HG03139 (cell line): ENCODE data around the gene GHSR.

Experiments
- ATAC-seq: cut with Tn5 transposase; IDR thresholded peaks from one replicate; pipeline ENCODE4 v1.9.1; 2021; ENCODE audit not compliant: unreplicated experiment

GHSR gene

GRCh38 chr3:172438186-172438585 lies 10.1 kb downstream of the GHSR start:
- ATAC-seq = no peak

DNA sequence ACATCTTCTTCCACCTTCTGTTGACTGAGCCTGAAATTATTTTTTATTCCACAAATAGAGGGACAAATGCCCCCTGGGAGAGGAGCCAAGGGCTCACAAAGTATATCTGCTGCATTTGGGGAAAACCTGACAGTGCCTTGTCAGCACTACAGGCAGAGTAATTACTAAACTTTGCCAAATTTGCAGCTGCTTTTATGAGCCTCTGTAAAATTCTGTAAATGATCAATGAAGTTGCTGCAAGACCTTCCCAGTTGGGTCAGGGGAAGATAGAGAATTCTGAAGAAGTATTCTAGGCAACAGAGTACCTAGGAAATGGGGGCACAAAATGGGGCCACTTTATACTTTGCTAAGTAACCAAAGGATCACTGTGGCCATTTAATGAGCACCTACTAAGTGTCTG lies 10.5 kb downstream of the GHSR start:
- no peak for ATAC-seq

- ATAC-seq = no peak
These were observed 32.9 kb downstream of the GHSR start for GRCh38 chr3:172415323-172415722.

- no peak for ATAC-seq
These were observed 36.7 kb downstream of the GHSR start for GRCh38 chr3:172411478-172411947.

DNA sequence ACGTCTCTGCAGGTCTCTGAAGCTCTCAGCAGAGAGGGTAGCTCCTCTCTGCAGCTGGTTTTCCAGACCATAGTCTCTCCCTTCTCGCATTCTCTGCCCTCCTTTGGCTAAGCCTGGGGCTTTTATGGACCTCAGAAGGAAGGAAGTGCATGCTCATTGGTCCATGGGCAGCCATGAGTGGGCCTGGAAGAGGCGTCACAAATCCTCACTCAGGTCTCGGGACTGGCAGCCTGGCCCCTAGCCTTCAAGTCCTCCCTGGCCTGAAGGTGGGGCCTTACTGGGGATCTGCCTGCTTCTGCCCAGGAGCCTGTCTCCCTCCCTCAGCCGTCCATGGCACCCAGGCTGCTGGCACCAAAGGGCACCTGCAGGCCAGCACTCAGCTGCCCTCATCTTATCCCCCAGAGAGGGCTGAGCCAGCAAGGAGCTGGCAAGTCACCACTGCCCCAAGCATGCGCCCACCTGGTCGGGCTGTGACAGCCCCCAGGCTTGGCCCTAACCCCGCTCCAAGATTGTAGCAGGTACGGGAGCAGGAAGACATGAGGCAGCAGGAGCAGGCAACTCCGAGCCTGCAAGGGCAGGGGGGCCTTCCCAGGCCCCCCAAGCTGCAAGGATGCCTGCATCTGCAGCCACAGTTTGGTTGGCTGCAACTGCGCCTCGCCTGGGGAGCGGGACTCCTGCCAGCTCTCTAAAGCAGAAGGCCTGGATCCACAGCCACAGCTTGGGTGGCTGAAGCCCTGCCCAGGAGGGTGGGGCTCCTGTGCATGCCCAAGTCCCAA lies 37.4 kb downstream of the GHSR start:
- ATAC-seq = no peak

DNA sequence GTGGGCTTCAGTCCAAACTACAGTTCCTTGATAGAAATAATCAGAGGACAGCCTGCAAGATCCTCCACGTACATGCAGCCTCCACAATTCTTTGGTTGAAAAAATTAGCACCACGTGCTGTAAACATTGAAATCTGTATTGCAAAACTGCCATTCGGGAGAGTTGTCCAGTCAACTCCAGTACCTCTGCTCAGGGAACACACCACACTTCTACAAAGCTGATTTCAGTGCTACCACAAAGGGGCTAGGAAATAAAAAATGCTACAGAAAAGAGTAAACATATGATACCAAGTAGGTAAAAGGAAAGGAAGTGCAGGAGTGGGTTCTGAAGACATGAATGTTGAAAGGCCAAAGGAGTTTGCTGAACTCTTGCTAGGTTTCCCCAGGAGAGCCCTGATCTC lies 40.4 kb downstream of the GHSR start:
- no peak for ATAC-seq

- ATAC-seq = no peak
These were observed 42.3 kb downstream of the GHSR start for GRCh38 chr3:172405914-172406313.

- no peak for ATAC-seq
These were observed 43.9 kb downstream of the GHSR start for GRCh38 chr3:172404237-172404962.

DNA sequence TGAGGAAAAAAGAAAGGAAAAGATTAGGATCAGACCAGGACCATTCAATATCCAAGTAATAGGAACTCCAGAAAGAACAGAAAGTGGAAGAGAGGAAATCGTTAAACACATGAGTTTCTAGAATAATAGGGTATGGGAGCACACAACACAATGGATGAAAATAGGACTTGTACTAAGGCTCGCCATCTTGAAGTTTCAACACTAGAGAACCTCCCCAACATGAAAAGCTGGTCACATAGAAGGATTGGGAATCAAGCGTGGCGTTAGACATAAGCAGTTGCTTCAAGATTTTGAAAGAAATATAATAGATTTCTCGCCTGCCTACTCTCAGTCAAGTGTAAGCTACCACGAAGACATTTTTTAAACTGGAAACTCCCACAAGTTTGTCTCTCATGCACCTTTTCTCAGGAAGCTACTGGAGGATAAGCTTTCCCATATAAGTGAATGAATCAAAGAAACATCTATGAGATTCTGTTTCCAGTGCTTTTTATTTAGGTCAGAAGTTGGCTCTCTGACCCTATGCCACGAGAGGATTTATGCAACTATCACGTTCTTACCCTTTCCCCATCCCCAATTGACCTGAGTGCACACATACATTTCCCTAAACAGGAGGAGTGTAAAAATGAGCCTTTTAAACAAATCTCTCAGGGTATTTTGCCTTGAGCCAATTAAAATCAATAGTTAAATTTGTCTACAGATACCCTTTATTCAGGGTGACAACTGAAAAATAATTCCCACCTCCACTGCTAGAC lies 45.2 kb downstream of the GHSR start:
- no peak for ATAC-seq

DNA sequence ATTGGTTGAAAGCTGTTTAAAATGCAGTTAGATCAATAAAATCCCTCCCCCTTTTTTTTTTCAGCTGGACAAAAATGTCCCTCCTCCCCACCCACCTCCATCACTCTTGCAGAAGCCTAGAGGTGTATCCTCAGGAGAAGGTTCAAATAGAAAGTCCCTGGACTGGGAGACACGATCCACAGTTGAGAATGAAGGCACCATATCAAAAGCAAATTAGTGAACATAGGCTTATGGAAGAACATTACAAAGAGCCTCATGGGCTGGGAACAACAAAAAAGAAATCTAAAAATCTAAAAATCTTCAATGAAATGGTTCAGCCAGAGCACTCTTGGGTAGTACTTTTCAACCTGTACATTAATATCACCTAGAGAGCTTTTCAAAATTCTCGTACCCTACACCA lies 46.2 kb downstream of the GHSR start:
- no peak for ATAC-seq

GRCh38 chr3:172398484-172398883 lies 49.8 kb downstream of the GHSR start:
- no peak for ATAC-seq

- no peak for ATAC-seq
These were observed 50.4 kb downstream of the GHSR start for GRCh38 chr3:172397716-172398405.

DNA sequence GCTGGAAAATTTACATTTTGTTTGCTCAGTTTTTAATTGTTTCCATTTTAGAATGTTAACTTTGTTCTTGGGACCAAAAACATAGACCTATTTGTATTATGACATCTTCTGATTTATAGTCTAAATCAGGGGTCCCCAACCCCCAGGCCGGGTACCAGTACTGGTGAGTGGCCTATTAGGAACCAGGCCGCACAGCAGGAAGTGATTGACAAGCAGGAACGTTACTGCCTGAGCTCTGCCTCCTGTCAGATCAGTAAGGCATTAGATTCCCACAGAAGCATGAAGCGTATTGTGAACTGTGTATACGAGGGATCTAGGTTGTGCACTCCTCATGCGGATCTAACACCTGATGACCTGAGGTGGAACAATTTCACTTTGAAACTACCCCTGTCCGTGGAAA lies 51.9 kb downstream of the GHSR start:
- no peak for ATAC-seq

- ATAC-seq = no peak
These were observed 53.6 kb downstream of the GHSR start for GRCh38 chr3:172394692-172395091.
